HepG2 (cell line): ENCODE data around the gene ENC1. TPM values are rescaled to one million over a fixed set of nuclear protein-coding genes. Genes with fewer than 3 reads are reported as not detected.

ENCODE experiments used
- ARID5B ChIP-seq: IDR thresholded peaks from 2 replicates; pipeline ENCODE4 v1.4.0; 2020; ENCODE audit warnings: mild to moderate bottlenecking, missing genetic modification reagents
- BATF2 ChIP-seq: sonication (generic); formaldehyde crosslinking; IDR thresholded peaks from 2 replicates; pipeline ENCODE4 v1.8.0; 2022; ENCODE audit warnings: mild to moderate bottlenecking, missing genetic modification reagents, moderate library complexity
- BCL6 ChIP-seq: IDR thresholded peaks from 2 replicates; pipeline ENCODE4 v1.6.1; 2016; ENCODE audit warnings: missing genetic modification reagents, missing compliant biosample characterization
- ETV5 ChIP-seq: IDR thresholded peaks from 2 replicates; pipeline ENCODE4 v1.6.1; 2018; ENCODE audit warnings: missing biosample characterization, missing genetic modification reagents, inconsistent platforms, borderline replicate concordance
- HNRNPLL ChIP-seq: fragments of 200-400 bp; formaldehyde crosslinking; IDR thresholded peaks from 2 replicates; pipeline ENCODE4 v1.6.1; 2017; ENCODE audit warnings: mild to moderate bottlenecking, low read depth, low read length; ENCODE audit not compliant: poor library complexity, severe bottlenecking
- POGZ ChIP-seq: sonication (generic); formaldehyde crosslinking; IDR thresholded peaks from 2 replicates; pipeline ENCODE4 v1.4.0; 2020; ENCODE audit warnings: mild to moderate bottlenecking, missing genetic modification reagents
- ZMYM4 ChIP-seq: sonication (generic); formaldehyde crosslinking; IDR thresholded peaks from 2 replicates; pipeline ENCODE4 v1.8.1; 2023; ENCODE audit warnings: mild to moderate bottlenecking, missing genetic modification reagents
- ZNF687 ChIP-seq: sonication (generic); formaldehyde crosslinking; IDR thresholded peaks from 2 replicates; pipeline ENCODE4 v1.5.1; 2020; ENCODE audit warnings: mild to moderate bottlenecking, missing genetic modification reagents, moderate library complexity
- polyA plus RNA-seq, 8 experiments: library from polyadenylated mRNA; depleted of rRNA in 3 of 8; stranded (reverse) in 7 of 8; unstranded in 1 of 8; fragments of >200 nt; fragmentation: Illumina TruSeq in 4 of 8; extraction: Trizol in 4 of 8; gene quantifications; 2 replicates each; pipeline versions ENCODE4 v1.2.1 to v1.2.3, GENCODE V29; 2011 to 2016; ENCODE audit warnings: low read depth in 4 of 8, missing spikeins in 1 of 8, mixed read lengths in 1 of 8; ENCODE audit not compliant: insufficient read depth in 1 of 8
- total RNA-seq, 5 experiments: library from RNA; depleted of rRNA; stranded (reverse); fragments of >200 nt; fragmentation: Illumina TruSeq; extraction: Trizol; gene quantifications; 2 replicates each; pipeline ENCODE4 v1.2.3, GENCODE V29; 2016; ENCODE audit warnings: low read depth in 1 of 5
- TF ChIP-seq, protein P1 (sequence below): sonication (generic); formaldehyde crosslinking; IDR thresholded peaks from 2 replicates; pipeline ENCODE4 v1.9.0; 2022; ENCODE audit warnings: low read depth, missing genetic modification reagents
- TF ChIP-seq, protein P2 (sequence below), 2 experiments: sonication (generic) in 1 of 2; formaldehyde crosslinking in 1 of 2; IDR thresholded peaks; 2 replicates each; pipeline versions ENCODE4 v1.4.0 to v1.6.1; 2016 to 2020; ENCODE audit warnings: borderline replicate concordance in 1 of 2, low read depth in 1 of 2, mild to moderate bottlenecking in 1 of 2, missing genetic modification reagents in 1 of 2
- TF ChIP-seq, protein P3 (sequence below): IDR thresholded peaks from 2 replicates; pipeline ENCODE4 v1.6.1; 2016; ENCODE audit warnings: low read depth

ENC1 gene
- total and polyA plus RNA-seq, 2 of the 13 experiments (the other 11 are each of a cell fraction or from before 2014, with no cell fraction given) = 63.8 to 64.4 TPM

- TF ChIP-seq, protein P1, sequence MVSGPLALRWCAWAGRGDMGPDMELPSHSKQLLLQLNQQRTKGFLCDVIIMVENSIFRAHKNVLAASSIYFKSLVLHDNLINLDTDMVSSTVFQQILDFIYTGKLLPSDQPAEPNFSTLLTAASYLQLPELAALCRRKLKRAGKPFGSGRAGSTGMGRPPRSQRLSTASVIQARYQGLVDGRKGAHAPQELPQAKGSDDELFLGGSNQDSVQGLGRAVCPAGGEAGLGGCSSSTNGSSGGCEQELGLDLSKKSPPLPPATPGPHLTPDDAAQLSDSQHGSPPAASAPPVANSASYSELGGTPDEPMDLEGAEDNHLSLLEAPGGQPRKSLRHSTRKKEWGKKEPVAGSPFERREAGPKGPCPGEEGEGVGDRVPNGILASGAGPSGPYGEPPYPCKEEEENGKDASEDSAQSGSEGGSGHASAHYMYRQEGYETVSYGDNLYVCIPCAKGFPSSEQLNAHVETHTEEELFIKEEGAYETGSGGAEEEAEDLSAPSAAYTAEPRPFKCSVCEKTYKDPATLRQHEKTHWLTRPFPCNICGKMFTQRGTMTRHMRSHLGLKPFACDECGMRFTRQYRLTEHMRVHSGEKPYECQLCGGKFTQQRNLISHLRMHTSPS (CRISPR knock-in tag) = peak; percentile 62; the same call in 1 of the 2 replicates
- TF ChIP-seq BCL6 = peak; percentile 83
- TF ChIP-seq ZNF687 (CRISPR knock-in tag) = peak; percentile 71
- 0 out of 2 replicates have a peak, but pooled peaks have one; percentile 21 for TF ChIP-seq ARID5B (CRISPR knock-in tag)
- peak; percentile 14; the same call in 1 of the 2 replicates for TF ChIP-seq ZMYM4 (CRISPR knock-in tag)
- no peak for TF ChIP-seq BATF2 (CRISPR knock-in tag)
- peak; percentile 43; the same call in 1 of the 2 replicates for TF ChIP-seq ETV5
- peak; percentile 29; the same call in 1 of the 2 replicates for TF ChIP-seq POGZ (CRISPR knock-in tag)
- TF ChIP-seq, protein P2, sequence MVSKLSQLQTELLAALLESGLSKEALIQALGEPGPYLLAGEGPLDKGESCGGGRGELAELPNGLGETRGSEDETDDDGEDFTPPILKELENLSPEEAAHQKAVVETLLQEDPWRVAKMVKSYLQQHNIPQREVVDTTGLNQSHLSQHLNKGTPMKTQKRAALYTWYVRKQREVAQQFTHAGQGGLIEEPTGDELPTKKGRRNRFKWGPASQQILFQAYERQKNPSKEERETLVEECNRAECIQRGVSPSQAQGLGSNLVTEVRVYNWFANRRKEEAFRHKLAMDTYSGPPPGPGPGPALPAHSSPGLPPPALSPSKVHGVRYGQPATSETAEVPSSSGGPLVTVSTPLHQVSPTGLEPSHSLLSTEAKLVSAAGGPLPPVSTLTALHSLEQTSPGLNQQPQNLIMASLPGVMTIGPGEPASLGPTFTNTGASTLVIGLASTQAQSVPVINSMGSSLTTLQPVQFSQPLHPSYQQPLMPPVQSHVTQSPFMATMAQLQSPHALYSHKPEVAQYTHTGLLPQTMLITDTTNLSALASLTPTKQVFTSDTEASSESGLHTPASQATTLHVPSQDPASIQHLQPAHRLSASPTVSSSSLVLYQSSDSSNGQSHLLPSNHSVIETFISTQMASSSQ (IDR thresholded peaks at IDR 0.05; ENCODE audit: low read depth) = no peak
- TF ChIP-seq, protein P2 (CRISPR knock-in tag; IDR thresholded peaks at IDR 0.05; ENCODE audit: borderline replicate concordance) = peak; percentile 34; the same call in 1 of the 2 replicates
- TF ChIP-seq HNRNPLL = no peak
- TF ChIP-seq, protein P3, sequence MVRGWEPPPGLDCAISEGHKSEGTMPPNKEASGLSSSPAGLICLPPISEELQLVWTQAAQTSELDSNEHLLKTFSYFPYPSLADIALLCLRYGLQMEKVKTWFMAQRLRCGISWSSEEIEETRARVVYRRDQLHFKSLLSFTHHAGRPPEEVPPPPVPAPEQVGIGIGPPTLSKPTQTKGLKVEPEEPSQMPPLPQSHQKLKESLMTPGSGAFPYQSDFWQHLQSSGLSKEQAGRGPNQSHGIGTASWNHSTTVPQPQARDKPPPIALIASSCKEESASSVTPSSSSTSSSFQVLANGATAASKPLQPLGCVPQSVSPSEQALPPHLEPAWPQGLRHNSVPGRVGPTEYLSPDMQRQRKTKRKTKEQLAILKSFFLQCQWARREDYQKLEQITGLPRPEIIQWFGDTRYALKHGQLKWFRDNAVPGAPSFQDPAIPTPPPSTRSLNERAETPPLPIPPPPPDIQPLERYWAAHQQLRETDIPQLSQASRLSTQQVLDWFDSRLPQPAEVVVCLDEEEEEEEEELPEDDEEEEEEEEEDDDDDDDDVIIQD (CRISPR knock-in tag) = peak; percentile 15; the same call in 1 of the 2 replicates
Measured at GRCh38 chr5:74619308-74619707, 21.2 kb downstream of the ENC1 start (continued).
